T-helper 1 cell treated with Interleukin-12 subunit alpha and Interleukin-12 subunit beta and Interleukin-4 antibody, amounts not matched to agents 30 ng/mL and 1 ng/mL, for 36 hours (primary cell): ENCODE data around the gene MBLAC2. TPM values are rescaled to one million over a fixed set of nuclear protein-coding genes. Genes with fewer than 3 reads are reported as not detected.

Source experiments
- intact Hi-C: fragments of 100-400 bp; cut with micrococcal nuclease; formaldehyde crosslinking; loops from one replicate; pipeline ENCODE4 v1.15.1; 2024
- total RNA-seq: library from RNA; stranded (reverse); gene quantifications from 2 replicates; pipeline ENCODE4 v1.2.3, GENCODE V29; 2022

MBLAC2 gene
- 5.3 and 5.5 TPM in 2 replicates for total RNA-seq

GRCh38 chr5:90474235-90475107, at the start of gene MBLAC2, which contains the start of gene POLR3G:
Gene MBLAC2, minus strand, starts transcription at chr5:90474771. Its CDS starts 479 bp downstream, at chr5:90474292.
Gene POLR3G, plus strand, starts transcription at chr5:90474864. Its CDS starts 10,704 bp downstream, at chr5:90485568.
- intact Hi-C loops: loop anchor here (1.0 kb wide), 5 partner anchors 35 to 1745 kb away; partner anchors contain the start of genes CETN3 and LYSMD3

GRCh38 chr5:90519081-90519480, 44.5 kb upstream of the MBLAC2 start:
- intact Hi-C loops: loop anchor here (1.0 kb wide), 1 partner anchor 9 kb away; no protein-coding TSS in a partner anchor

- intact Hi-C loops: loop anchor here (1.0 kb wide), 1 partner anchor 10 kb away; no protein-coding TSS in a partner anchor
Measured at GRCh38 chr5:90518661-90519060, 44.1 kb upstream of the MBLAC2 start.

- intact Hi-C loops: no loop called here
Measured at GRCh38 chr5:90514520-90514919, 39.9 kb upstream of the MBLAC2 start.

GRCh38 chr5:90510438-90510837, 35.9 kb upstream of the MBLAC2 start:
- intact Hi-C loops: no loop called here

- intact Hi-C loops: no loop called here
Measured at GRCh38 chr5:90506221-90506620, 31.6 kb upstream of the MBLAC2 start.

GRCh38 chr5:90504743-90505142, 30.2 kb upstream of the MBLAC2 start:
- intact Hi-C loops: no loop called here

- intact Hi-C loops: no loop called here
Measured at GRCh38 chr5:90503596-90503995, 29.0 kb upstream of the MBLAC2 start.

- intact Hi-C loops: no loop called here
Measured at GRCh38 chr5:90495146-90495545, 20.6 kb upstream of the MBLAC2 start.

GRCh38 chr5:90494043-90494442, 19.5 kb upstream of the MBLAC2 start:
- intact Hi-C loops: no loop called here

- intact Hi-C loops: no loop called here
Measured at GRCh38 chr5:90488791-90489190, 14.2 kb upstream of the MBLAC2 start.

- intact Hi-C loops: no loop called here
Measured at GRCh38 chr5:90484540-90484939, 10.0 kb upstream of the MBLAC2 start.

GRCh38 chr5:90483206-90483605, 8.6 kb upstream of the MBLAC2 start:
- intact Hi-C loops: no loop called here

GRCh38 chr5:90480699-90481098, 6.1 kb upstream of the MBLAC2 start:
- intact Hi-C loops: no loop called here

GRCh38 chr5:90479611-90480385, 5.2 kb upstream of the MBLAC2 start:
- intact Hi-C loops: no loop called here

- intact Hi-C loops: no loop called here
Measured at GRCh38 chr5:90477621-90478215, 3.1 kb upstream of the MBLAC2 start.

- intact Hi-C loops: no loop called here
Measured at GRCh38 chr5:90477073-90477472, 2.5 kb upstream of the MBLAC2 start.

- intact Hi-C loops: no loop called here
Measured at GRCh38 chr5:90476391-90476790, 1.8 kb upstream of the MBLAC2 start.

GRCh38 chr5:90475436-90475980, 937 bp upstream of the MBLAC2 start:
- intact Hi-C loops: no loop called here

- intact Hi-C loops: loop anchor here (1.0 kb wide), 5 partner anchors 34 to 1744 kb away; partner anchors contain the start of genes CETN3 and LYSMD3
Measured at GRCh38 chr5:90473396-90474234, 956 bp downstream of the MBLAC2 start.
